ENCODE measurements around the gene ZNF565.

- TF ChIP-seq KDM1A (IDR thresholded peaks at IDR 0.05; ENCODE audit: low read depth) = no peak
- no peak for TF ChIP-seq USF2 (IDR thresholded peaks at IDR 0.05)
- no peak for TF ChIP-seq CTCF (IDR thresholded peaks at IDR 0.05)
- no peak for TF ChIP-seq CEBPB (IDR thresholded peaks at IDR 0.05)
- no peak for TF ChIP-seq ZC3H11A (IDR thresholded peaks at IDR 0.05)
- no peak for TF ChIP-seq POLR2A (IDR thresholded peaks at IDR 0.05; ENCODE audit: low read length)
- no peak for TF ChIP-seq BHLHE40 (IDR thresholded peaks at IDR 0.05; ENCODE audit: low read depth, low read length)
- no peak for TF ChIP-seq RAD21 (conservative IDR thresholded peaks at IDR 0.05 in 1 of 2, IDR thresholded peaks at IDR 0.05 in 1 of 2)
- no peak for TF ChIP-seq MAFK (IDR thresholded peaks at IDR 0.05; ENCODE audit: partially characterized antibody)
- no peak for TF ChIP-seq MAZ (IDR thresholded peaks at IDR 0.05; ENCODE audit: borderline replicate concordance, low read depth, low read length)
- TF ChIP-seq MAX (IDR thresholded peaks at IDR 0.05) = no peak
- TF ChIP-seq NFE2L2 (conservative IDR thresholded peaks at IDR 0.05; ENCODE audit: low read length) = no peak
- TF ChIP-seq SREBF2 (IDR thresholded peaks at IDR 0.05) = no peak
- TF ChIP-seq ELK1 (IDR thresholded peaks at IDR 0.05; ENCODE audit: low read depth, low read length) = no peak
Observed at GRCh38 chr19:36142496-36142895, 72.0 kb downstream of the ZNF565 start.

All from A549 (cell line).